ENCODE measurements around the gene PPIL1.

- TF ChIP-seq CTCF (IDR thresholded peaks at IDR 0.05; ENCODE audit: low read length), result 0 out of 2 replicates have a peak, but pooled peaks have one; percentile 10
- no peak for TF ChIP-seq EZH2 (optimal IDR thresholded peaks at IDR 0.05; ENCODE audit: low read depth, low read length)
- no peak for TF ChIP-seq EZH2phosphoT487 (IDR thresholded peaks at IDR 0.05; ENCODE audit: low read length)
These were observed 34.7 kb downstream of the PPIL1 start for GRCh38 chr6:36839749-36840431.

Data from MM.1S (cell line).